HG03571 (cell line): ENCODE data around the gene TXNDC5.
"Not testable (repeated sequence)": the region's sequence is repeated elsewhere in the genome, so short reads cannot be mapped to it uniquely, and the experiment has no call there.

Experiments used
- ATAC-seq: cut with Tn5 transposase; IDR thresholded peaks from one replicate; pipeline ENCODE4 v1.9.1; 2021; ENCODE audit not compliant: unreplicated experiment

Gene TXNDC5

DNA sequence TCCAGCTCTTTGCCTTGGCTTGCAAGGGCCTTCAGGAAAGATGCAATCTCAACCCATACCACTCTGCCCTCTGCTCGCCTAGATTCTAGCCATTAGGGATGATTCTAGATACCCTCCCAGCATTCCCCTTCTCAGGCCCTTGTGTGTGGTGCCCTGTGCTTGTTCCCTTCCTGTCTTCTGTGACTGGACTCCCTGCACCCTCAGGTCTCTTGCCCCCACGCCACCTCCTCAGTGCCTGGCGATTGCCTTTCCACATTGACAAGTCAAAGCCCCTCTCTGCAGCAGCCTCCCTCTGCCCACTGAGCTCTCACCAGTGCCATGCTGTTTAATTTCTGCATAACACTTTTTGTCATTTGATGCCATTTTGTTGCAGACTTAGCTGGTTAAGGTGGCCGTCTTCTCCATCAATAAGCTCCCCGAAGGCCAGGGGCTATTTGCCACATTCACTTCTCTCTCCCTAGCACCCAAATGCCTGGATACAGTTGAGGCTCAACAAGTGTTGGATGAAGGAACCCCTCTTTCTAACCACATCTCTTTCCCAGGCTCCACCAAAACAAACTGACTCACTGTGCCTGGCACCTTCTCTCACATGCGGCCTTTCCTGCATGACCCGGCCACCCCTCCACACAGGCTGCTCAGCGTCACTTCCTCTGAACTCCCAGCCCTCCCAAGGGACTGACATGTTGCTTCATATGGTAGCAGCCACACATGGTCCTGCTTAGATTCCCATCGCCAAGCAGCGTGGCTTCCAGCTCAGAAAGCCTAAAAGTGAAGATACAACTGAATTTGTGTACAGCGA lies 4.6 kb upstream of the TXNDC5 start:
- ATAC-seq = no peak

DNA sequence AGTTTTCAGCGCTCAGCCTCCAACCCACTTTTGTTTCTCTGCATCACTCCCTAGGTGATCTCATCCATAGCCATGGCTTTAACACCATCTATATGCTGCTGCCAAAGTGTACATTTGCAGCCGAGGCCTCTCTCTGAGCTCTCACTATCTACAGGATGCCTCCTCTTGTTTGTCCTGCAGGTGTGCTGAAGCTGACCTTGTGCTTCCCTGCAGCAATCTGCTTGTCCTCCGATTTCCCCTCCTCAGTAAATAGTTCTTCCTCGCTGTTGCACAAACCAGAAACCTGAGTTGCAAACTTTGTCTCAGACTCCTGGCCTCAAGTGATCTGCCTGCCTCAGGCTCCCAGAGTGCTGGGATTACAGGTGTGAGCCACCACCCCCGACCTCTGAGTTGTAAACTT lies 3.7 kb upstream of the TXNDC5 start:
- no peak for ATAC-seq

DNA sequence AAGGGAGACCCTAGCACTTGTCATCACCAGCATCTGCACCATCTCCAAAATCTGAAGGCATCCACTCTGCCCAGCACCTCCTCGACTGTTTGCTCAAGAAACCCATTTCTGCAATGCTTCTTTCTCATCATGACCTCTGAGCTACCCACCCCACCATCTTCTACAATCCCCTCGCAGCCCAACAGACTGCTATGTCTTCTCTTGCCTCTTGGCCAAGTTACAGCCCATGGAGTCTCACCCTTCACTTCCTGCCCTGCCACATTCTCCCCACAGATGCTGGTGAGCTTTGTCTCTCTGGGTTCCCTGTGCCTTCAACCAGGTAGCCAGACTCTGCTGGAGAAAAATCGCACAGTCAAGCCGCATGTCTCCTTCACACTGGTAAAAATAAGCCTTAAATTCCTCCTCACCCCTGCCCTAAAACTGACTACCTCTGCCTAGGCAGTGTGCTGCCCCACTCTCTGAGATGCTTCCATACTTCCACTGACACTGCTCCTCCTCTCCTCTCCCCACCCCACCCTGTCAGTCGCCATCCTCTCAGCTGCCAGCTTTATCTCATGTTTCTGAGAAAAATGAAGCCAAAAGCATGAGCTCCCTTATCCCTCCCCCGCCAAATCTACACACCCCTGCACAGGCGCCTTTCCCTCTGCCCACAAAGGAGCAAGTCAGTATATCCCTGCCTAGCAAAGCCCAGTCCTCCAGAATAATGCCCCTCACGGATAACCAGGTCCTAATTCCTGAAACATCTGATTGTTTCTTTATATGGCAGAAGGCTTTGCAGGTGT lies 2.3 kb upstream of the TXNDC5 start:
- no peak for ATAC-seq

DNA sequence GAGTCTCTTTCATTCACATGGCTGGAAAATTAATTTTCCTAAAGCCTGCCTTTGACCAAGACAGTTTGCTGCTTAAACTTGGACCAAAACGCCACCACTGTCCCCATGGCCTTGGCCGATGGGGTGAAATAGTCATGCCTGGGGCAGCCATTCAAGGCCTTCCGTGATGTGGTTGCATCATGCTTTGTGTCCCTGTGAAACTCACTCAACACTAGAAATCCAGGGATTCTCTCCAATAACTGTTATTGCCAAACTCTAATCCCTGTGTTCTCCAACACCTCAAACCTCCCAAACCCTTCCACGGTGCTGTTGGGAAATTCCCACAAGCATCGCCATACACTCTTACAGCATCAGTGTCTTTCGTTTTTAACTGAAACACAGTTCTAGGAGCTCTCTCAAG lies 1.4 kb upstream of the TXNDC5 start:
- ATAC-seq = no peak

DNA sequence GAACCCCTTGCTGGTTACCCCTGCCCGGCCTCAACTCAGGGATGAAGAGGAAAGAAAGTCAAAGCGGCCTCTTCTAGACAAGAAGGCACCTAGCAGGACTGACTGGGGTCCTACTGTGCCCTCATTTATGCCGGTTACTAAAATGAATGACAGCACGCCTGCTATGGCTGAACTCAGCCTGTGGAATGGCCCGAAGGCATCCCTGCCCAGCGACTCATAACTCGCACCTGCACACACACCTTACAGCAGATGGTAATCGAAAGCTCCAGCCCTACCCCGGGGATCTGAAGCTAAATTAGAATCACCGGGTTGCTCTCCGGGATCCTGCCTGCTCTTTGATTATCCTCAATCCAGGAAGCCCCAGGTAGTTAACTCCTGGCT lies 747 bp upstream of the TXNDC5 start:
- no peak for ATAC-seq

DNA sequence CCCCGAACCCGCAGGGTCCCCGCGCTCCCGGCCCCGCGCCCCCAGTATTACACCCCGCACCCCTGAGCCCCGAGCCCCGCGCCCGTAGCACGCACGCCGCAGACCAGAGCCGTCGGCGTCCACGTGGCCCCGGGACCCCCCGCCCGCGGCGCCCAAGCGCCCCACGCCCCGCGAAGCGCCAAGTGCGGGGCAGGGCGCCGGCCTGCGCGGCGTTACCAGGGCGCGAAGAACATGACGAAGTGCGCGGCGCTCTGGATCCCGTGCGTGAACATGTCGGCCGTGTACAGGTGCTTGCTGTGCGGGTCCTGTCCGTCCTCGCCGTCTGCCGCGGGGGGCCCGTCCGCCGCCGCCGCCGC lies 312 bp downstream of the TXNDC5 start:
- ATAC-seq = peak; percentile 1

DNA sequence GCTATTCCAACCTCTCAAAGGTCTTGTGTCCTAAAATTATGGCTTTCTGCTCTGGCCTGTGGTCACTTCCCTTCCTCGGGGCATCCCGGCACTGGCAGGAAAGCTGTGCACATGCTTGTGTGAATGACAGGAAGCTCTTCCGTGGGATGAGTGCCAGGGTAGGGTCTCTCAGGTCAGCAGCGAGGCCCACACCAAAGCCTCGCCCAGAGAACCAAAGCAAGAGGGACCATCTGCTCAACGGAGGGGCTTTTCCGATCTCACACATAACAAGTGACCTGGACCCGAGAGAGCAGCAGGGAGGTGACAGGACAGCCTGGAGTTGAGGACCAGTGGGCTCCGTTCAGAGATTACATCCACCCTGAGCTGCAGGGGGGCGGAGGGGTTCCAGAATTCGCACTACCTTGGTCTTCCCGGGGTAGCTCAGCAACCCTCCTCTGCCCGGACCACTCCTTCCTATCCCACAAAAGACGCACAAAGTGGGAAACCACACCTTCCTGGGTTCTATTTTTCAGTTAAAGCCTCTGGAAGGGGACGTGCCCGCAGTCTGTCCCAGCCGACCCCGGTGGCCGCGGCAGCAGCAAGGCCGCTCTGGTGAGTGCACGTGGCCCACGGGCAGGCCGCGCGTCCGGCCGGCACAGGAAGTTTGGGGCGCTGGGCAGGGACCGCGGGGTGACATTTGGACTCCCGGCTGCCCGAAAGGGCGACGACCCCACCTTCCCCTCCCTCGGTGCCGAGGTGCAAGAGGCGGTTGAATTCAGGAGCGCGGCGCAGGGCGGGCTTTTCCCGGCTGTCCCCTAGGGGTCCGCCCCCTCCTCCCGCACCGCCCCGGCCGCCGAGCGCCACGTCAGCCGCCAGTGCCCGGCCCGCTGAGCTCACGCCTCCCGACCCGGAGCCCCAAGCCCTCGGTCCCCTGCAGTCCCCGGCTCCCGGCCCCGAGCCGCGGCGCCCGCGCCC lies 988 bp downstream of the TXNDC5 start:
- peak; percentile 34 for ATAC-seq

DNA sequence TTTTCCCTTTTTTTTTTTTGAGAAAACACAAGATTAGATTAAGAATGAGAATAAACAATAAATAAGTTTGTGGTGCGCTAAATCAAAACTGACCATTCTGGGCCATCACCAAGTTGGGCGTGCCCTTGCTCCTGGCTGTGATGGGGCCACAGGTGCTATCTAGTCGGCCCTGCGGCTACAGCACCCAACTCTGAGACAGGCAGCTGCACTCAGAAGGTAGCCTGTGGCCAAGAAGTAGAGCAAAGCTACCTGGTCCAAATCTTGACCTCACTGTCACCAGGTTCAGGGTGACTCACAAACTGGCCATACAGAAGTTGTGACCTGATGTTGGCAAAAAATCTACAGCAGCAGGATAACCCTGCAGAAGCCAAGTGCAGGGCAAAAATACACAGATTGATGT lies 3.4 kb downstream of the TXNDC5 start:
- no peak for ATAC-seq

DNA sequence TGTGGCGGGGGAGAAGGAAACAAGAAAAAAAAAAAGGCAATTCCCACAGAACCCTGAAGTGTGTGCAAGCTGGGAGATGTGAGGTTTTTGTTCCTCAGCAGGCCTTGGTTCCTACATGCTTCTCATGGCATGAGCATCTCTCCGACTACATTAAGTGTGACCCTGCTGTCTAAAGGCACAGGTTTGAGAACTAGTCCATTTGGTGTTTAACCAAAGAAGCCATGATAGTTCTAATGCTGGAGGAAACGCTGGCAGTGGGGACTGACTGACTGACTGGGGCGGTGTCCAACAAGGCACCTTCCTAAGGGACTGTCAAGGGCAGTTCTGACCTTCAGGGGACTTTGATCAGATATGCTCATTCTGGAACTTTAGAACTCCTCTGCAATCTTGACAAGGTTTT lies 3.8 kb downstream of the TXNDC5 start:
- no peak for ATAC-seq

DNA sequence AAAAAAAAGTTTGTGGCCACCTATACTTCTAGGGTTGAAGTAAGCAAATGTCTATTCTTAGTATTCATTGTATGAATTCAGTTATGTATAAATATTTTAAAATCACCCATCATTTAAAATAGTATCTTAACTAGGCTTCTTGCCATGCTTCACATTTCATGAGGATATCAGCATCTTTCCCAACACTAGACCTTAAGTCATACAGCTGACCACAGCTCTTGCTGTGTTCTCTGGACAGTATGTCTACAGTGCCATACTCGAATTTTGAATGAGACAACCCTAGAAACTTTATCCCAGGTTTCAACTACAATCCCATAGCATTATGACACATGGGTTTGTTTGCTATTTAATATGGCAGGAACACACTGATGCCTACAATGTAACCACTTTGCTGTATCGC lies 5.2 kb downstream of the TXNDC5 start:
- ATAC-seq = no peak

DNA sequence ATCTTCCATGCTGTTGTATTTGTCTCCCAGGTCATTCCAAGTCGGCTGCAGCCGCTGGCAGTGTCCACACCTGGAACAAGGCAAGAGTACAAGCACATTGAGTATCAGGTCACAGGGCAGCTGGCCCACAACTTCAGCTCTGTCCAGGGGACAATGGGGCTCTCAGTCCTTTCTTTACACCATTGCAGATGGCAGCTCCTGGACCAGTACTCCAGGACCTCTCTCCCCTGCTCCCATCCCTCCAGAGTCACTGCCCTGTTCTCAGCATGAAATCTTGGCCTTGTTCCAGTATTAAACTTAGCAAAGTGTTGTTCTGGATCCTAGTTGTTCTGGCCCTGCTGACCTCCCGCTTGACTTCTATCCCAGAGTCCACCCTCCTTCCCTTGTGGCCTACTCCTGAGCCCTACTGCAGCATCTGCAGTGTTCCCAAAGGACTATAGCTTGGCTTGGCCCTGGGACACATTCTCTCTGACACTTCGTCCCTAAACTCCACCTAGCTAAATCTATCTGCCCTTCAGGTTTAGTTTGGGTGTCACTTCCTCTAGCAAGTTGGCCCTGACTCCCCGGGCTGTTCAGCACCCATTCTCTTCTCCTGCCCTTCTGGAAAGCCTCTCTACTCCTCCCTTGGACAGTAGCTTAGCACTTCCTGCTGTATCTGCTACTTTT lies 5.8 kb downstream of the TXNDC5 start:
- ATAC-seq = no peak

DNA sequence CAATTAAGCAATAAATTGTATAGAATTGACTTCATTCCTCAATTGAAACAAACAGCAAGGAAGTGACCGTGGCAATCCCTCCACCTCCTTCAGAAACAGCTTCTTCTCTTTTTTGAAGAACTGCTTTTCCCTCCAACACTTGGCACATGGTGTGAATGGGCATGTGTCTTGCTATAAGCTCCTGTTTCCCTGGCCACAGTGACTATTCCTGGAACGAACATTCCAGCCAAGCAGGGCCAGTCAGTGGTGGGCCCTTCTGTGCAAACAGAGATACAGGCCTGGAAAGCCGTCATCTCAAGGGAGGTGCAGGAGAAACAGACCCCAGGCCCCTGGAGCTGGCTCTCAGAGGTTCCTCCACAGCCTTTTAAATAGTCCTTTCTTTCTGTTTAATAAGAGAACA lies 6.9 kb downstream of the TXNDC5 start:
- ATAC-seq = no peak

DNA sequence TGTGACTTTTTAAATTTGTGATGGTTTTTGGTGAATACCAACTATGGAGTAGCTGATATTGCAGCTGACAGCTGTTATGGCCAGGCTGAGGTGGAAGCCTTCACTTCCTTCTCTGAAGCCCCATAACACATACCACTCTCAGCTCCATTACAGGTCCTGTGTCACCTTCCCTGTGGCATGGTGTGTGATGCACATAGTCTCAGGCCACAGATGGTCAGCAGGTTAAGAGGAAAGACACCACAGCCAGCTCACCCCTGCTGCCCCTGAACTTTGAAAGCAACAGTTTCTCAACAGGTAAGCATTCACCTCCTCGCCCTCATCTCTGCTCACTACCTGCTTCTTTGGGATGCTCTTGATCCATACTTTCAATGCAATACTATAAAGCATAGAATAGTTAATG lies 7.7 kb downstream of the TXNDC5 start:
- no peak for ATAC-seq

DNA sequence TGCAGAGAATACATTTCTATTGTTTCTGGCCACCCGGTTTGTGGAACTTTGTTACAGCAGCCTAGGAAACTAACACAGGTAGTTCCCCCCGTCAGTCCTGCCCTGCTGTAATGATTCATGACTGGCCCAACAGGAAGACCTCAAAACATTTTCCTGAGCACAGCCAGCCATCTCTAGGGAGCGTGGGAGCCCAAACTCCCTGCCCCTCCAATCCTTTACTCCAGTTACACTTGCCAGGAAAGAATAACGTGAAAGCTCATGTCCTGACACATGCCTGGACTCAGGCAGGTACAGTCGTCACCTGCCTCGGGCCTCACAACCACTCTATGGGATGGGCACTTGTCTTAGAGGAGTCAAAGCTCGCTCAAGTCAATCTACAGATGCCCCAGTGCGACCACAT lies 8.4 kb downstream of the TXNDC5 start:
- no peak for ATAC-seq

DNA sequence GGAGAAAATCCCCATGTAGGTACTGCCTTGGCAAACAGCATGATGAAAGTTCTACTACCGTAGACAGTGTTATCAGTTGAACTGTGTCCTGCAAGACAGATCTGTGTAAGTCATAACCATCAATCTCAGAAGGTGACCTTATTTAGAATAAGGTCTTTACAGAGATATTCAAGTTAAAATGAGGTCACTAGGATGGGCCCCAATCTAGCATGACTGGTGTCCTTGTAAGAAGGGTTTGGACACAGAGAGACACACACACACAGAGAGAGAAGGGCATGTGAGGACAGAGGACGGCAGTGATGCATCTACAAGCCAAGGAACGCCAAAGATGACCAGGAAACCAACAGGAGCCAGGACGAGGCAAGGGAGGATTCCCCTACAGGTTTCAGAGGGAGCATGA lies 8.8 kb downstream of the TXNDC5 start:
- no peak for ATAC-seq

DNA sequence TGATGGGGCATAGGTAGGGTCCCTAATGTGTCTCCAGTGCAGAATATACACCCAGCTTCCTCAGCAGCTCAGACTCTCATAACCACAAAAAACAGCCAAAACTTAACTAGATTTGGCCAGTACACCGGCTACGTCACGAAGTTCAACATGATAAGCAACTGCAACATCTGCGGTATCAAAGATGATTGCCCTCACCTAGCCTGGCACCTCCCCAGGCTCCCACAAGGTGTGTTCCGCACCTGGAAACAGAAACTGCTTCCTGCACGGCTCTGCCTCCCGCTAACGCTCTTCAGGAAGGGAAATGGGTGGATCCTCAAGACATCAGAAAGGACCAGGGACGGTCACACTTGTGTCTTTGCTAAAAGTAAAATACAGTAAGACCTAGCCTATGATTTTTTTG lies 9.5 kb downstream of the TXNDC5 start:
- no peak for ATAC-seq

DNA sequence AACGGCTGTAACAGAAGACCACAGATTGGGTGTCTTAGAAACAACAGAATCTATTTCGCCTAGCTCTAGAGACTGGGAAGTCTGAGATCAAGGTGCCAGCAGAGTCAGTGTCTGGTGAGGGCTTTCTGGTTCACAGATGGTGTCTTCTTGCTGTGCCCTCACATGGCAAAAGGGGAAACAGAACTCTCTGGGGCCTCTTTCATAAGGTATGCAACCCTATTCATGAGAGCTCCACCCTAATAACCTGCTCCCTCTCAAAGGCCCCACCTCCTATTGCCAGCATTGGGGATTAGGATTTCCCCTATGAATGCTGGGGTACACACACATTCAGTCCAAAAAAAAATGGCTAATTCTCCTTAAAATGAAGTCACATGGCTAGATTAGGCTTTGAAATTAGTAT lies 10.0 kb downstream of the TXNDC5 start:
- no peak for ATAC-seq

DNA sequence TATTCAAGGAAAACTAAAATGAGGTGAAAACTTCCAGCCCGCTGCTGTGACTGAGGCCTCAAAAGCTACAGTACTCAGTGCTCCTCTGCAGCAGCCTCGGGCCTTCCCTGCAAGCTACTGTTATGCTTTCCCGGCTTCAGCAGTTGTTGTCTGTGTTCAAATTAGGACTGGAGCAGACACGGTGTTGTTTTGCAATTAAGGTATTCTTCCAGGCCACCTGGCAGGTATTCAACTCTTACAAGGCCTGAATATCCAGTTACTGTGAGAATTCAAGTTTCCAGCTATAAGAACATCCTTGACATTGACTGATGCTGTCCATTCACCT lies 10.7 kb downstream of the TXNDC5 start:
- no peak for ATAC-seq

DNA sequence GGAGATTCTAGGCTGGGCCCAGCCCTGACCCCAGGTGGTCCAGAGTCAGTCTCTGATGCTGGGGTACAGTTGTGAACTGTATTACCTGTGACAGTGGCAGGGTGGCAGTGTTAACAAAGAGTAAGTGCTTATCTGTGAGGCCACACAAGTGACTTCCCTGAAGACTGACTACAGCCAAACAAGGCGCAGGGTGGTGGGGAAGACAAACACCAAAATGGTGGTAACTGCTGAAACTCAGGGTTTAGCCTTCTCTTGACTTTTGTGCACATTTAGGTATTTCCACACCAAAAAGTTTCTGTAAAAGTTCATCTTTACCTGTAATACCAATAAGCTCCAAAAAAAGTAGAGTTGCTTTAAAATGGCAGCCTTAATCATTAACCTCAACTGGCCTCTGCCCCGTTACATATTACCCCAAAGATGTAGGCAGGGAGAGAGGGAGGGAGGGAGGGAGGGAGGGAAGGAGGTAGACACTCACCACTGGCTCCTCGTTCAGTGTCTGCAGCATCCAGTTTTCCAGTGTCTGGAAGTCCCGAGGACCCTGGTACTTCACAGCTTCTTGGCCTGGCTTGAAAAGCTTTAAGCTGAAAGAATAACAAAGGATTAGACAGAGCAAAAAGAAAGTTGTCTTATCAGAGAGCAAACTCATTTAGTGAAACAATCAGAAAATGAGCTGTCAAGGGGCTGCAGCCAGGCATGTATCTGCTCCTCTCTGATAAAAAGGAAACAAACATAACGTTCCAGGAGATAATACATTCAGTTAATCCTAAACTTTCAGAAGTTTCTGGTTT lies 11.3 kb downstream of the TXNDC5 start:
- ATAC-seq = no peak

DNA sequence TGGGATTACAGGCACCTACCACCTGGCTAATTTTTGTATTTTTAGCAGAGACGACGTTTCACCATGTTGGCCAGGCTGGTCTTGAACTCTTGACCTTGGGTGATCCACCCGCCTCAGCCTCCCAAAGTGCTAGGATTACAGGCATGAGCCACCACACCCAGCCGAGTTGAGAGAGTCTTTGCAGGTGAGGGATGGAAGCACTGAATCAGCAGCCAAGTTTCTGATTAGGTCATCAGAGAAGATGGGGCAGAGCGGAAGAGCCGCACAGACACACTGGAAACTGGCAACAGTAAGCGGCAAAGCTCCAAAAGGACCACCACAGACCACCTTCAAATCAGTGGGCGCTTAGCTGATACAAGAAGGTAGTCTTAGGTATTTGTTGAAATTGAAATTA lies 12.4 kb downstream of the TXNDC5 start:
- not testable (repeated sequence) for ATAC-seq
